HepG2 (cell line): ENCODE measurements around the gene C5AR1. TPM values are rescaled to one million over a fixed set of nuclear protein-coding genes. Genes with fewer than 3 reads are reported as not detected.

Experiments used
- ATAC-seq: fragments of 200-7000 bp; cut with Tn5 transposase; 3 replicates; pipeline ENCODE4 v1.9.1; 2020; ENCODE audit warnings: mild to moderate bottlenecking, moderate library complexity
- BruUV-seq: library from RNA; stranded (reverse); fragments of 400-500 nt; replicated peaks from 2 replicates; lab custom pipeline; 2021; lab: Mats Ljungman, UMichigan
- CTCF ChIA-PET: fragments of 300-600 bp; formaldehyde crosslinking; extraction: SDS; loops from one replicate; lab custom pipeline; 2021; ENCODE audit warnings: low total read pairs, inconsistent platforms, low intra/inter-chr PET ratio; lab: Yijun Ruan, JAX
- POLR2A ChIA-PET: fragments of 350-600 bp; sonication (Branson Sonifier 250); formaldehyde crosslinking; loops from one replicate; lab custom pipeline; 2020; ENCODE audit warnings: antibody characterized with exemption, inconsistent platforms; lab: Yijun Ruan, JAX
- DNase-seq: peaks from one replicate; pipeline ENCODE4 v3.0.0-alpha.2; 2015; ENCODE audit warnings: low spot score
- FAIRE-seq: peaks from 3 replicates; lab custom pipeline; 2011; peaks lifted over from hg19 to GRCh38; lab: Jason Lieb, UNC
- H2AFZ ChIP-seq: one replicate; pipeline ENCODE4 v1.6.1; 2011; ENCODE audit warnings: low read length, inconsistent platforms
- H3K27ac ChIP-seq: fragments of 300-600 bp; 3 replicates; pipeline ENCODE4 v1.8.0; 2011; ENCODE audit warnings: mixed run types, mild to moderate bottlenecking, mixed read lengths, low read length, inconsistent platforms; ENCODE audit not compliant: insufficient read depth; ENCODE audit errors: extremely low read length
- H3K27me3 ChIP-seq, 2 experiments: fragments of 200-600 bp in 1 of 2; 2 replicates in 1 of 2; 3 replicates in 1 of 2; pipeline versions ENCODE4 v1.6.0 to v1.8.0; 2011; ENCODE audit warnings: low read length in 2 of 2, mild to moderate bottlenecking in 2 of 2, moderate library complexity in 2 of 2, inconsistent platforms in 1 of 2; ENCODE audit not compliant: insufficient read depth in 2 of 2, control insufficient read depth in 1 of 2
- H3K36me3 ChIP-seq, 2 experiments: fragments of 200-600 bp in 1 of 2; replicated peaks in 1 of 2; 2 replicates in 1 of 2; 3 replicates in 1 of 2; pipeline versions ENCODE4 v1.5.1 to v1.8.0; 2011; ENCODE audit warnings: low read length in 2 of 2, inconsistent platforms in 1 of 2; ENCODE audit not compliant: insufficient read depth in 2 of 2, control insufficient read depth in 1 of 2
- H3K4me1 ChIP-seq: 2 replicates; pipeline ENCODE4 v1.5.1; 2012; ENCODE audit warnings: low read length, inconsistent platforms; ENCODE audit not compliant: insufficient read depth
- H3K4me2 ChIP-seq: 2 replicates; pipeline ENCODE4 v1.6.0; 2011; ENCODE audit warnings: low read depth, low read length, inconsistent platforms
- H3K4me3 ChIP-seq, 3 experiments: fragments of 200-600 bp in 1 of 3; sonication (generic), shearing (Covaris generic) in 1 of 3; replicated peaks in 1 of 3; 2 replicates each; pipeline ENCODE4 v1.5.1; 2011 to 2016; ENCODE audit warnings: low read length in 3 of 3, inconsistent platforms in 2 of 3, low read depth in 2 of 3, mild to moderate bottlenecking in 2 of 3, control low read depth in 1 of 3, mixed read lengths in 1 of 3; ENCODE audit not compliant: insufficient read depth in 1 of 3
- H3K79me2 ChIP-seq: one replicate; pipeline ENCODE4 v1.6.1; 2011; ENCODE audit warnings: low read length, inconsistent platforms; ENCODE audit not compliant: insufficient read depth
- H3K9ac ChIP-seq: 2 replicates; pipeline ENCODE4 v1.6.0; 2011; ENCODE audit warnings: mild to moderate bottlenecking, low read depth, low read length, inconsistent platforms; ENCODE audit not compliant: insufficient read depth
- H3K9me3 ChIP-seq: 2 replicates; pipeline ENCODE4 v1.5.1; 2012; ENCODE audit warnings: mild to moderate bottlenecking, low read length
- H4K20me1 ChIP-seq: 2 replicates; pipeline ENCODE4 v1.6.0; 2011; ENCODE audit warnings: inconsistent platforms, mild to moderate bottlenecking, low read length, moderate library complexity; ENCODE audit not compliant: insufficient read depth
- ASH2L ChIP-seq: fragments of 300-600, 200-600 bp; sonication (generic); IDR thresholded peaks from 2 replicates; pipeline ENCODE4 v1.7.0; 2017; ENCODE audit warnings: low read depth, mild to moderate bottlenecking, moderate library complexity, mixed read lengths, low read length; ENCODE audit not compliant: insufficient read length
- DBP ChIP-seq: sonication (generic); formaldehyde crosslinking; IDR thresholded peaks from 2 replicates; pipeline ENCODE4 v1.4.0; 2020; ENCODE audit warnings: missing genetic modification reagents; ENCODE audit errors: not compliant biosample characterization
- KDM1A ChIP-seq: IDR thresholded peaks from 2 replicates; pipeline ENCODE4 v1.6.1; 2016; ENCODE audit warnings: missing compliant biosample characterization
- MXD4 ChIP-seq: IDR thresholded peaks from 2 replicates; pipeline ENCODE4 v1.6.1; 2016; ENCODE audit warnings: mild to moderate bottlenecking, missing biosample characterization, missing genetic modification reagents
- SNRNP70 ChIP-seq: fragments of 200-400 bp; formaldehyde crosslinking; IDR thresholded peaks from 2 replicates; pipeline ENCODE4 v1.6.1; 2017; ENCODE audit warnings: mild to moderate bottlenecking, low read depth, low read length, moderate library complexity
- ZBTB34 ChIP-seq: sonication (generic); formaldehyde crosslinking; IDR thresholded peaks from 2 replicates; pipeline ENCODE4 v1.8.0; 2022; ENCODE audit warnings: mild to moderate bottlenecking, missing genetic modification reagents
- ZBTB38 ChIP-seq: sonication (generic); formaldehyde crosslinking; IDR thresholded peaks from 2 replicates; pipeline ENCODE4 v1.5.1; 2020; ENCODE audit warnings: mild to moderate bottlenecking, missing genetic modification reagents
- ZFX ChIP-seq: sonication (generic); formaldehyde crosslinking; IDR thresholded peaks from 2 replicates; pipeline ENCODE4 v1.4.0; 2020; ENCODE audit warnings: mild to moderate bottlenecking, low read depth, missing genetic modification reagents, moderate library complexity
- ZKSCAN8 ChIP-seq: IDR thresholded peaks from 2 replicates; pipeline ENCODE4 v1.6.1; 2016; ENCODE audit warnings: borderline replicate concordance, missing genetic modification reagents, missing compliant biosample characterization
- ZNF121 ChIP-seq: sonication (generic); formaldehyde crosslinking; IDR thresholded peaks from 2 replicates; pipeline ENCODE4 v1.5.0; 2020; ENCODE audit warnings: mild to moderate bottlenecking, missing genetic modification reagents
- ZNF264 ChIP-seq: sonication (generic); formaldehyde crosslinking; IDR thresholded peaks from 2 replicates; pipeline ENCODE4 v1.4.0; 2020; ENCODE audit warnings: missing genetic modification reagents
- ZNF3 ChIP-seq: IDR thresholded peaks from 2 replicates; pipeline ENCODE4 v1.7.0; 2017; ENCODE audit warnings: inconsistent platforms
- ZNF362 ChIP-seq: sonication (generic); formaldehyde crosslinking; IDR thresholded peaks from 2 replicates; pipeline ENCODE4 v1.4.0; 2020; ENCODE audit warnings: missing genetic modification reagents, mild to moderate bottlenecking, borderline replicate concordance
- ZNF747 ChIP-seq: sonication (generic); formaldehyde crosslinking; IDR thresholded peaks from 2 replicates; pipeline ENCODE4 v1.8.1; 2023; ENCODE audit warnings: missing genetic modification reagents, mild to moderate bottlenecking, borderline replicate concordance
- WGBS: methylation state at CpG from one replicate; pipeline ENCODE4 v1.1.6; 2017; ENCODE audit warnings: low lambda C conversion rate; 5-methylcytosine and 5-hydroxymethylcytosine counted together
- in situ Hi-C: cut with HindIII; loops from 2 replicates; pipeline ENCODE4 v1.10.0; 2017; ENCODE audit warnings: low pct_unique_long_range_greater_than_20kb; ENCODE audit not compliant: extremely low pct_ligation_motif_present
- intact Hi-C: fragments of 100-400 bp; cut with micrococcal nuclease; formaldehyde crosslinking; loops from one replicate; pipeline ENCODE4 v1.10.0; 2022; ENCODE audit not compliant: unreplicated experiment
- polyA plus RNA-seq, 8 experiments: library from polyadenylated mRNA; depleted of rRNA in 3 of 8; stranded (reverse) in 7 of 8; unstranded in 1 of 8; fragments of >200 nt; fragmentation: Illumina TruSeq in 4 of 8; extraction: Trizol in 4 of 8; gene quantifications; 2 replicates each; pipeline versions ENCODE4 v1.2.1 to v1.2.3, GENCODE V29; 2011 to 2016; ENCODE audit warnings: low read depth in 4 of 8, missing spikeins in 1 of 8, mixed read lengths in 1 of 8; ENCODE audit not compliant: insufficient read depth in 1 of 8
- total RNA-seq, 5 experiments: library from RNA; depleted of rRNA; stranded (reverse); fragments of >200 nt; fragmentation: Illumina TruSeq; extraction: Trizol; gene quantifications; 2 replicates each; pipeline ENCODE4 v1.2.3, GENCODE V29; 2016; ENCODE audit warnings: low read depth in 1 of 5

Gene C5AR1
- total and polyA plus RNA-seq, 2 of the 13 experiments (the other 11 are each of a cell fraction or from before 2014, with no cell fraction given) = 0.07 to 1.6 TPM

- Histone ChIP-seq H3K27ac (peak overlapping the region; percentile 59), H3K36me3 (no peaks in the 10 kb centered on the region), H3K27me3 (no peaks in the 10 kb centered on the region), H2AFZ (no peak overlapping the region), H4K20me1 (no peaks in the 10 kb centered on the region), H3K4me3 (no peak overlapping the region), H3K9me3 (no peaks in the 10 kb centered on the region), H3K4me1 (peaks cover 68% of the 10 kb centered on the region), H3K79me2 (no peaks in the 10 kb centered on the region), H3K9ac (no peak overlapping the region), H3K4me2 (no peak overlapping the region)
- FAIRE-seq = no peak
- 69% methylated on average over 5 of the region's 5 CpGs for WGBS
- no peak for DNase-seq
- in situ Hi-C loops (no loop called here), intact Hi-C loops (no loop called here)
- no peak for ATAC-seq
- BruUV-seq = no TSS peak
- ChIA-PET POLR2A (interaction anchor here (2.3 kb wide), 1 partner anchor 37 kb away, joined by 7 read pairs; the partner anchor contains the start of gene DHX34), CTCF (no interaction called here)
- TF ChIP-seq ZKSCAN8 (CRISPR knock-in tag) (peak; percentile 99), ZBTB34 (0 out of 2 replicates have a peak, but pooled peaks have one; percentile 27), ZNF121 (CRISPR knock-in tag) (peak; percentile 83), ZNF264 (CRISPR knock-in tag) (no peak)
Observed at GRCh38 chr19:47312366-47313006, 2.8 kb downstream of the C5AR1 start.

GRCh38 chr19:47313754-47314295 is 4.2 kb downstream of the C5AR1 start:
- Histone ChIP-seq H3K9ac (peak overlapping the region; percentile 54), H3K27me3 (no peaks in the 10 kb centered on the region), H3K9me3 (no peaks in the 10 kb centered on the region), H2AFZ (peak overlapping the region; percentile 37), H3K27ac (peak overlapping the region; percentile 59), H3K4me1 (peaks cover 79% of the 10 kb centered on the region), H3K36me3 (no peaks in the 10 kb centered on the region), H4K20me1 (no peaks in the 10 kb centered on the region), H3K4me3 (peak overlapping the region in 1 of 3 experiments; percentile 11; a peak in 1 of 6 replicates), H3K4me2 (peak overlapping the region; percentile 58), H3K79me2 (no peaks in the 10 kb centered on the region)
- ATAC-seq (no peak), DNase-seq (no peak), FAIRE-seq (no peak)
- in situ Hi-C loops = no loop called here
- ChIA-PET CTCF (interaction anchor here (0.6 kb wide), 1 partner anchor 9 kb away, joined by 3 read pairs; no protein-coding TSS in a partner anchor), POLR2A (interaction anchor here (2.3 kb wide), 1 partner anchor 35 kb away, joined by 7 read pairs; the partner anchor contains the start of gene DHX34)
- no TSS peak for BruUV-seq
- 31% methylated on average over 10 of the region's 10 CpGs for WGBS
- intact Hi-C loops = no loop called here
- TF ChIP-seq KDM1A (CRISPR knock-in tag) (no peak), DBP (no peak), ASH2L (peak; percentile 2), MXD4 (no peak), ZBTB38 (CRISPR knock-in tag) (0 out of 2 replicates have a peak, but pooled peaks have one; percentile 35), ZFX (CRISPR knock-in tag) (no peak), ZNF3 (CRISPR knock-in tag) (no peak), ZNF747 (CRISPR knock-in tag) (0 out of 2 replicates have a peak, but pooled peaks have one; percentile 3), SNRNP70 (no peak), ZNF362 (CRISPR knock-in tag) (no peak)
